GM12891 (cell line): Measurements from ENCODE around the gene SPATA24.
"Not testable (repeated sequence)": the region's sequence is repeated elsewhere in the genome, so short reads cannot be mapped to it uniquely, and the experiment has no call there.

ENCODE experiments used
- POLR2A ChIP-seq: IDR thresholded peaks from 2 replicates; pipeline ENCODE4 v1.6.1; 2011; ENCODE audit warnings: low read depth, low read length, control low read depth
- POLR2AphosphoS5 ChIP-seq: IDR thresholded peaks from 2 replicates; pipeline ENCODE4 v1.6.1; 2011; ENCODE audit warnings: low read depth, low read length, control low read depth
- SPI1 ChIP-seq: IDR thresholded peaks from 2 replicates; pipeline ENCODE4 v1.6.1; 2011; ENCODE audit warnings: low read depth, low read length, control low read depth
- TAF1 ChIP-seq: IDR thresholded peaks from 2 replicates; pipeline ENCODE4 v1.6.1; 2011; ENCODE audit warnings: low read depth, low read length, control low read depth

DNA sequence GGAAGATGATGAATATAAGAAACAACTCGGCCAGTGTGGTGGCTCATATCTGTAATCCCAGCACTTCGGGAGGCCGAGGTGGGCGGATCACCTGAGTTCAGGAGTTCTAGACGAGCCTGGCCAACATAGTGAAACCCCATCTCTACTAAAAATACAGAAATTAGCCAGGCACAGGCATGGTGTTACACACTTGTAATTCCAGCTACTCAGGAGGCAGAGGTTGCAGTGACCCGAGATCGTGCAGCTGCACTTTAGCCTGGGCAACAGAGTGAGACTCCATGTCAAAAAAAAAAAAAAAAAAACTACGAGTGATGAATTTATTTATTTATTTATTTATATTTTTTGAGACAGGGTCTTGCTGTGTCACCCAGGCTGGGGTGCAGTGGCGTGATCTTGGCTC lies 56.0 kb downstream of the SPATA24 start:
- not testable (repeated sequence) for TF ChIP-seq POLR2A, SPI1, POLR2AphosphoS5, TAF1
